ENCODE results near the gene TCERG1. TPM values are rescaled to one million over a fixed set of nuclear protein-coding genes. Genes with fewer than 3 reads are reported as not detected.

Gene TCERG1
- total RNA-seq, 1 donor from 2014 or later: 227 TPM

DNA sequence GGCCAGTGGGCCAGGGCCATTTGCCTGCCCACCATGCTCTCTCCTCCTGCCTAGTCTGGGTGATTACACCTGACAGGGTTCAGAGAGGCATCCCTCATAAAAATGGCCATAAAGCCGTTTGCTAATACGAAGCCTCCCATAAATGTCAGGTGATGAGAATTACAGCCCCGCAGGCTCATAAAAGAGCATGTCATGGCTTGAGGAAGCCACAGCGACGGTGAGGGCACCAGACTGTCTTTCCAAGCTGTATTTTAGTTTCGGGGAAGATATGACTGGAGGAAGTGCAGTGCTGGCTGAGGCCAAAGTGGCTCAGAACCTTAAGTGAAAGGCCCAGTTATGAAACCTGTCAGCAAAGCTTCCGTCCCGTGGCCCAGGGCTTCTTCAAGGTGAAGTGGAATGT, 18.5 kb upstream of the TCERG1 start:
- H3K4me1 Mint-ChIP-seq: no peaks in the 10 kb centered on the region
- no peak overlapping the region for H3K4me3 ChIP-seq
- H3K9me3 ChIP-seq (ENCODE audit: low read depth): no peaks in the 10 kb centered on the region
- no peaks in the 10 kb centered on the region for H3K9me3 Mint-ChIP-seq
- no peaks in the 10 kb centered on the region for H3K4me1 ChIP-seq
- peaks cover 14% of the 10 kb centered on the region for H3K27me3 Mint-ChIP-seq (ENCODE audit: insufficient read depth, low read depth)
- H3K27ac Mint-ChIP-seq: no peak overlapping the region
- no peak overlapping the region for H3K4me2 ChIP-seq
- no peak overlapping the region for H3K27ac ChIP-seq
- no peaks in the 10 kb centered on the region for H3F3A ChIP-seq (ENCODE audit: low read depth)
- H3K36me3 ChIP-seq: no peaks in the 10 kb centered on the region
- no peak for TF ChIP-seq EZH2 (IDR thresholded peaks at IDR 0.05)
- TF ChIP-seq, protein P1, sequence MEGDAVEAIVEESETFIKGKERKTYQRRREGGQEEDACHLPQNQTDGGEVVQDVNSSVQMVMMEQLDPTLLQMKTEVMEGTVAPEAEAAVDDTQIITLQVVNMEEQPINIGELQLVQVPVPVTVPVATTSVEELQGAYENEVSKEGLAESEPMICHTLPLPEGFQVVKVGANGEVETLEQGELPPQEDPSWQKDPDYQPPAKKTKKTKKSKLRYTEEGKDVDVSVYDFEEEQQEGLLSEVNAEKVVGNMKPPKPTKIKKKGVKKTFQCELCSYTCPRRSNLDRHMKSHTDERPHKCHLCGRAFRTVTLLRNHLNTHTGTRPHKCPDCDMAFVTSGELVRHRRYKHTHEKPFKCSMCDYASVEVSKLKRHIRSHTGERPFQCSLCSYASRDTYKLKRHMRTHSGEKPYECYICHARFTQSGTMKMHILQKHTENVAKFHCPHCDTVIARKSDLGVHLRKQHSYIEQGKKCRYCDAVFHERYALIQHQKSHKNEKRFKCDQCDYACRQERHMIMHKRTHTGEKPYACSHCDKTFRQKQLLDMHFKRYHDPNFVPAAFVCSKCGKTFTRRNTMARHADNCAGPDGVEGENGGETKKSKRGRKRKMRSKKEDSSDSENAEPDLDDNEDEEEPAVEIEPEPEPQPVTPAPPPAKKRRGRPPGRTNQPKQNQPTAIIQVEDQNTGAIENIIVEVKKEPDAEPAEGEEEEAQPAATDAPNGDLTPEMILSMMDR (IDR thresholded peaks at IDR 0.05): no peak
- no peak for TF ChIP-seq EZH2phosphoT487 (IDR thresholded peaks at IDR 0.05)
- no peaks in the 10 kb centered on the region for H3K36me3 Mint-ChIP-seq
- H3K27me3 ChIP-seq: peaks cover 10% of the 10 kb centered on the region
- no peak overlapping the region for H3K4me3 Mint-ChIP-seq
- H4K20me1 ChIP-seq (ENCODE audit: low read depth): no peaks in the 10 kb centered on the region
- no peak overlapping the region for H3K9ac ChIP-seq
- no peaks in the 10 kb centered on the region for H3K79me2 ChIP-seq (ENCODE audit: low read depth)
- DNase-seq (ENCODE audit: low spot score): no peak
- no peak overlapping the region for H2AFZ ChIP-seq (replicated peaks)

DNA sequence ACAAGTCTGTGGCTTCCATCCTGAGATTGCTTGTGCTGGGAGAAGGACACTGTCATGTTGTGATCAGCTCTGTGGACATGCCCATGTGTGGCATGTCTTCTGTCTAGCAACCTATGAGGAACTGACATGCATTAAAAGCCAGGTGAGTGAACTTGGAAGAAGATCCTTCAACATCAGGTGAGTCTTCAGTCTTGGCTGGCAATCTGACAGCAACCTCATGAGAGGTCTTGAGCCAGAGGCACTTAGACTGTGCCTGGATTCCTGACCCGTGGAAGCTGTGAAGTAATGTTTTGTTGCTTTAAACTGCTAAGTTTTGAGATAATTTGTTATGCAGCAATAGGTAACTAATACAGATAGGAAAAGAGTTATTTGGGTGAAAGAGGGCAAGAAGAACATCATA, 6.8 kb upstream of the TCERG1 start:
- Histone ChIP-seq H4K20me1 (ENCODE audit: low read depth) (no peaks in the 10 kb centered on the region), H3K27ac (no peak overlapping the region), H3K9ac (no peak overlapping the region), H3K9me3 (ENCODE audit: low read depth) (no peaks in the 10 kb centered on the region), H3K4me3 (no peak overlapping the region), H3K27me3 (peaks cover 17% of the 10 kb centered on the region), H3F3A (ENCODE audit: low read depth) (no peaks in the 10 kb centered on the region), H3K79me2 (ENCODE audit: low read depth) (no peaks in the 10 kb centered on the region), H3K4me1 (no peaks in the 10 kb centered on the region), H3K4me2 (no peak overlapping the region), H2AFZ (replicated peaks) (no peak overlapping the region), H3K36me3 (no peaks in the 10 kb centered on the region)
- no peaks in the 10 kb centered on the region for H3K27me3 Mint-ChIP-seq (ENCODE audit: insufficient read depth, low read depth)
- no peaks in the 10 kb centered on the region for H3K4me1 Mint-ChIP-seq
- no peaks in the 10 kb centered on the region for H3K36me3 Mint-ChIP-seq
- no peak for DNase-seq (ENCODE audit: low spot score)
- no peak overlapping the region for H3K27ac Mint-ChIP-seq
- H3K9me3 Mint-ChIP-seq: no peaks in the 10 kb centered on the region
- no peak overlapping the region for H3K4me3 Mint-ChIP-seq
- TF ChIP-seq EZH2 (IDR thresholded peaks at IDR 0.05) (no peak), EZH2phosphoT487 (IDR thresholded peaks at IDR 0.05) (no peak)
- TF ChIP-seq, protein P1 (IDR thresholded peaks at IDR 0.05): no peak

DNA sequence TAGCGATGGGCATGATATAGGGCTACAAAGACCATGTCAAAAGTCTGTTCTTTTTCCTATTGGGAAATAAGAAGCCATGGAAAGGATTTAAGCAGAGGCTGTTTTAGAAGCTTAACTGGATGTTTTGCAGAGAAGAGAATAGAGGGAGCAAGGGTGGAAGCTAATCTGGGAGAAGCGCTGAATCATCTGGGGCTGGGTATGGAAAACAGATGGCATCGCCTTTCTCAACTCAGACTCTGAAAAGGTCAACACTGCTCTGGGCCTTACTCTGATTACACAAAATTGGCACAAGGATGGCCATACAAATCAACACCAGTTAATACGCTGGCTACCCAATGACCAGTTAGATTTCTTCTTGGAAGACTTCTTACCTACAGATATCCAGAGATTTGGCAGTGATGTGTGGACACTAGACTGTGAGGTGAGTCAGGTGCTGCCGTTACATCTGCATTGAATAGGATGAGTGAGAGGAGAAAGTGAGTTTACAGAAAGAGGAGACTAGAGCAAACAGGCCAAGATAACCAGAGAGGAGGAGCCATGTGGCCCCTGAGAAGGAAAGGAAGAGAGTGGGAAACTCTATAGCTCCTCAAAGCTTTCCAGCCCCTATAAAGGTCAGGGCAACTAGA, 6.2 kb upstream of the TCERG1 start:
- H3K9me3 ChIP-seq (ENCODE audit: low read depth): no peaks in the 10 kb centered on the region
- H4K20me1 ChIP-seq (ENCODE audit: low read depth): no peaks in the 10 kb centered on the region
- H3K27me3 ChIP-seq: peaks cover 11% of the 10 kb centered on the region
- H3F3A ChIP-seq (ENCODE audit: low read depth): no peaks in the 10 kb centered on the region
- Mint-ChIP-seq H3K4me3 (no peak overlapping the region), H3K27ac (no peak overlapping the region), H3K36me3 (no peaks in the 10 kb centered on the region), H3K27me3 (ENCODE audit: insufficient read depth, low read depth) (no peaks in the 10 kb centered on the region), H3K9me3 (no peaks in the 10 kb centered on the region), H3K4me1 (no peaks in the 10 kb centered on the region)
- H3K4me2 ChIP-seq: no peak overlapping the region
- H3K4me3 ChIP-seq: no peak overlapping the region
- H3K4me1 ChIP-seq: no peaks in the 10 kb centered on the region
- TF ChIP-seq EZH2phosphoT487 (IDR thresholded peaks at IDR 0.05): no peak
- H3K79me2 ChIP-seq (ENCODE audit: low read depth): no peaks in the 10 kb centered on the region
- DNase-seq (ENCODE audit: low spot score): no peak
- H2AFZ ChIP-seq (replicated peaks): no peak overlapping the region
- H3K36me3 ChIP-seq: no peaks in the 10 kb centered on the region
- H3K27ac ChIP-seq: no peak overlapping the region
- H3K9ac ChIP-seq: no peak overlapping the region

DNA sequence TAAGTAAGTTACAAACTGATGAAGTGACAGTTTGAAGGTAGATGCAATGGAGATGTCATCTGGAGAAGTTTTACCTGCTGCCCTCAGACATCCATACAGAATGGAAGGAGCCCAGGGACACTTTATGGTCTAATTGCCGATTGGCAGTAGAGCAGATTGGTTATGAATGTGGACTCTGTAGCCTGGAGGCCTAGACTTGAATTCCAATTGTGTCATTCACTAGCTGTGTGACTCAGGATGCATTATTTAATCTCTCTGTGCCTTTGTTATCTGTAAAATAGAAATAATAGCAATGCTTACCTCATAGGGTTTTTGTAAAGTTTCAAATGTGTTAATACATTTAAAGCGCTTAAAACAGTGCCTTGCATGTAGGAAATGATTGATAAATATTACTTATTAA, 5.2 kb upstream of the TCERG1 start:
- H3F3A ChIP-seq (ENCODE audit: low read depth): no peaks in the 10 kb centered on the region
- no peaks in the 10 kb centered on the region for H4K20me1 ChIP-seq (ENCODE audit: low read depth)
- Mint-ChIP-seq H3K9me3 (no peaks in the 10 kb centered on the region), H3K27ac (no peak overlapping the region), H3K36me3 (no peaks in the 10 kb centered on the region), H3K4me1 (no peaks in the 10 kb centered on the region), H3K27me3 (ENCODE audit: insufficient read depth, low read depth) (no peaks in the 10 kb centered on the region), H3K4me3 (no peak overlapping the region)
- H3K36me3 ChIP-seq: no peaks in the 10 kb centered on the region
- no peaks in the 10 kb centered on the region for H3K9me3 ChIP-seq (ENCODE audit: low read depth)
- H3K4me3 ChIP-seq: no peak overlapping the region
- no peak for DNase-seq (ENCODE audit: low spot score)
- no peak overlapping the region for H3K27ac ChIP-seq
- H3K79me2 ChIP-seq (ENCODE audit: low read depth): no peaks in the 10 kb centered on the region
- no peak overlapping the region for H3K9ac ChIP-seq
- H3K4me1 ChIP-seq: no peaks in the 10 kb centered on the region
- no peak for TF ChIP-seq EZH2 (IDR thresholded peaks at IDR 0.05)
- TF ChIP-seq EZH2phosphoT487 (IDR thresholded peaks at IDR 0.05): no peak
- H2AFZ ChIP-seq (replicated peaks): no peak overlapping the region
- H3K4me2 ChIP-seq: no peak overlapping the region
- H3K27me3 ChIP-seq: peaks cover 5% of the 10 kb centered on the region
